Esophagus squamous epithelium (tissue), 4 donors: ENCODE results near the gene TTF1.

ENCODE experiments used
- CTCF ChIP-seq, 6 experiments: fragments of 450-650 bp in 4 of 6; fragments of 200-600 bp in 2 of 6; sonication (generic) in 2 of 6; IDR thresholded peaks; one replicate each; pipeline ENCODE4 v1.5.1; 2016 to 2019; ENCODE audit warnings: antibody characterized with exemption in 6 of 6, mild to moderate bottlenecking in 4 of 6, moderate library complexity in 4 of 6
- POLR2A ChIP-seq, 4 donors: fragments of 450-650 bp; IDR thresholded peaks; one replicate each; pipeline ENCODE4 v1.6.1; 2017; ENCODE audit warnings: antibody characterized with exemption in 4 of 4, mild to moderate bottlenecking in 4 of 4, moderate library complexity in 3 of 4

DNA sequence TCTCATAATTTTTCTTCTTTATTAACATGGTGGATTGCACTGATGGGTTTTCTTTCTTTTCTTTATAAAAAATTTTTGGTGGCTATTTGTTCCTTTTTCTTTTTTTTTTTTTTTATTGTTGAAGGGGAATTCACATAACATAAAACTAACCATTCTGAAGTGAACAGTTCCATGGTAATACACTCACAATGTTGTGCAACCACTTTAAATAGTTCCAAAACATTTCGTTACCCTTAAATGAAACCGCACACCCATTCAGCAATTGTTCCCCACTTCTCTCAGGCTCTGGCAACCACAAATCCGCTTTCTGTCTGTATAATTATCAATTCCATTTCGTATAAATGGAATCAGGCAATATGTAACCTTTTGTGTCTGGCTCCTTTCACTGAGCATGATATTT lies 40.2 kb downstream of the TTF1 start:
- no peak for TF ChIP-seq CTCF (IDR thresholded peaks at IDR 0.05)
- no peak for TF ChIP-seq POLR2A (IDR thresholded peaks at IDR 0.05)
